ENCODE data around the gene SLC41A3.
"Not testable (repeated sequence)": the region's sequence is repeated elsewhere in the genome, so short reads cannot be mapped to it uniquely, and the experiment has no call there.

The SLC41A3 gene

DNA sequence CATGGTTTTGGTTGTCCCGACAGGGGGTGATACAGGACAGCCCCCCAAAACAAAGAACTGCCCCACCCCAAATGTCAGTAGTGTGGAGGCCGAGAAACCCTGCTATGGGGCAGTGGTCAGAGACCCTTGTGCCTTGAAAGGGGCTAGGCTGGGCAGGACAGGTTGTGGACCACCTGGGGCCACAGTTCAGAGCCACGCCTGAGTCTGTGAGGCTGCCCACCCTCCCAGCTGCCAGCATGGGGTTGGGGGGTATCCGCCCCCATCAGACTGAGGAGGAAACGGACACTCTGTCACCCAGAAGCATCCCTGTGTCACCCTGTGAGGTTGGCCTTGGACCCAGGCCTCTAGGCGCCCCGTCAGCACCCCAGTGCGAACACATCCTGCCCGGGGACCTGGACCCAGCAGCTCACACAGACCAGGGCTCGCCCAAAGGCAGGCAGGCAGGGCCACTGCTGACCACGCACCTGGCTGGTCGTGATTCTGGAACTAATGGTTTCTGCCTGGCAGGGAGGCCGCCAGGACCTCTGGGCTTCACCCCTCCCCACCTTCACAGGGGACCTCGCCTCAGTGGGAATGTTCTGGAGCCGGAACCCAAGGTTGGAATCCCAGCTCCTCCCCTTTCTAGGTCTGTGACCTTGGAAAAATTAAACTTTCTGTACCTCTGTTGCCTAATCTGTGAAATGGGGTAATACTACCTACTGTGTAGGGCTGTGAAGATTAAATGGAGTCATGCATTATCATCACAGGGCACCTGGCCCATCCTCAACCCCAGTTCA lies 1.4 kb downstream of the SLC41A3 start:
- no peak for DNase-seq (ENCODE audit: low read depth)

DNA sequence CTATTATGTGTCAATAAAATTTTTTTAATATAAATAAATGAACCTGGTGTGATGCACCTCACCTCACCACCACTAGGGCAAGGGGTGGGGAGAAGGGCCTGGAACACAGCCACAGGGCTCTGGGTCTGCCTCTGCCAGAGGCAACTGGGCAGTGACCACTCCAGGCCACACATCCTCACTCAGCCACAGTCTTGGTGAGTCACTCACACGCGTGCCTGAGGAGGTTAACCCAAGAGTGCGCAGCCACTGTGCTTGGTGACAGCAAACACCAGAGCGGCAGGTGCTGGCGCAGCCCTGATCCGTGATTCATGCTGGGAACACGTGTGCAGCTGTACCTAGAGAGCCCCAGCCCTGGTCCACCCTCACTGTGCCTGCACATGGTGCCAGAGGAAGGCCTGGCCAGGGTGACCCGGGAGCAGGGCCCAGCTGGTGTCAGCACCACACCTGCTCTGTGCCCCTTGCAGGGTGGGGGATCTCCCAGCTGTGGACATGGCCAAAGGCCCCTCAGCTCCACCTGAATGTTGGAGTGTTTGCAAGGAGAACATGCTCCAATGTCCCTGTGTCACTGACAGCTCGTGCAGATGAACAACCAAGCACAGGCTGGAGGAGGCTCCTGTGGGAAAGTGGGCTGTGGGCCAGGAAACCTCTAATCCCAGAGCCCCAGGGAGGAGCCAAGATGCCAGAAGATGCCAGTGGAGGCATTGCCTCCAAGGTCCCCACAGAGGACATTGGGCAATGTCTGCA lies 2.1 kb downstream of the SLC41A3 start:
- DNase-seq (ENCODE audit: low read depth): no peak

DNA sequence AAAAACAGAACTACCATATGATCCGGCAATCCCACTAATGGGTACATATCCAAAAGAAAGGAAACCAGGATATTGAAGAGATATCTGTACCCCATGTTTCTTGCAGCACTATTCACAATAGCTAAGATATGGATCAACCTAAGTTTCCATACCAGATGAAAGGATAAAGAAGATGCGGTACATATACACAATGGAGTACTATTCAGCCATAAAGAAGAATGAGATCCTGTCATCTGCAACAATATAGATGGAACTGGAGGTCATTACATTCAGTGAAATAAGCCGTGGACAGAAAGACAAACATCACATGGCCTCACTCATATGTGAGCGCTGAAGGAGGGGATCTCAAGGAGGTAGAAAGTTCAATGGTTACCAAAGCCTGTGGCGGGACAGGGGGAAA lies 3.0 kb downstream of the SLC41A3 start:
- no peak for DNase-seq (ENCODE audit: low read depth)

DNA sequence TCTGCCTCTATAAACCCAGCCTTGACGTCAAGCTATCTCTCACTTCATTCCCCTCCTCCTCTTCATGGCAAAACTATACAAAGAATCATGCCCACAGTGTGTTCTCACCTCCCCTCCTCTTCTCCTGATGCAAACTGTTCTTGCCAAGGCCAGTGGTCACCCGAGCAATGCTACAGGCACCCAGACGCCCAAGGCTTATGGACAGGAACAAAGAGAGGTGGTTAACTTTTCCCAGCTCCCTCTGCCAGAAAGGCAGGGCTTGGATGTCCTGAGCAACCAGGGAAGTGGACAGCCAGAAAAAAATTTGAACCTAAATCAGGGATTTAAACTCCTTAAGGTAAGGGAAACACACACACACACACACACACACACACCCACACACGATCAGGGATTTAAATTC lies 5.1 kb downstream of the SLC41A3 start:
- DNase-seq (ENCODE audit: low read depth): no peak

DNA sequence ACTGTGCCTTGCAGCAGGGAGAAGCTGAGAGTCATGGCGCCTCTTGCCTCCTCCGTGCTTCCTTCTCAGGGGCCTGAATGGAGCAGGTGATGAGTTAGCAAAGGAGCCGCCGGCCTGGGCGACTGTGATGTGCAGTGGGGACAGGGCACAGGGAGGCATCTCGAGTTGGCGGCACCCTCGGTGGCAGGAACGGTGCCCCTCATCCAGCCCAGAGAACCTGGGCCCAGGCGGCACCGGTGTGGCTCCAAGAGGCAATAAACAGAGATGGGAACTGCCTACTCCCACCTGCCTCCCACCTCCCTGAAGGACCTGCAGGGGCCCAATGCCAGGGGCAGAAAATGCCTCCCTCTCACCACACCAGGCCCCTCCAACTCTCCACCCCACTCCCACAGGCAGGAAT lies 6.2 kb downstream of the SLC41A3 start:
- no peak for DNase-seq (ENCODE audit: low read depth)

DNA sequence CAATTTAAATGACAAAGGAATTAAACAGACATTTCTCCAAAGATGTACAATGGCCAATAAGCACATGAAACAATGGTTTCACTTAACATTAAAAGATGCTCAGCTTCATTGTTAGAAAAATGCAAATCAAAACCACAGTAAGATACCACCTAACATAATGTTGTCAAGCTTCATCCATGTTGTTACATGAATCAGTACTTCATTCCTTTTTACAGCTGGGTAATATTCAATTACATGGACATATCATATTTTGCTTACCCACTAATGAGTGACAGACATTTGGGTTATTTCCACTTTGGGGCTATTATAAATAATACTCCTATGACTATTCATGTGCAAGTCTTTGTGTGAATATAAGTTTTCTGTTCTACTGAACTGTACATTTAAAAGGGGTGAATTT lies 7.8 kb downstream of the SLC41A3 start:
- no peak for DNase-seq (ENCODE audit: low read depth)

DNA sequence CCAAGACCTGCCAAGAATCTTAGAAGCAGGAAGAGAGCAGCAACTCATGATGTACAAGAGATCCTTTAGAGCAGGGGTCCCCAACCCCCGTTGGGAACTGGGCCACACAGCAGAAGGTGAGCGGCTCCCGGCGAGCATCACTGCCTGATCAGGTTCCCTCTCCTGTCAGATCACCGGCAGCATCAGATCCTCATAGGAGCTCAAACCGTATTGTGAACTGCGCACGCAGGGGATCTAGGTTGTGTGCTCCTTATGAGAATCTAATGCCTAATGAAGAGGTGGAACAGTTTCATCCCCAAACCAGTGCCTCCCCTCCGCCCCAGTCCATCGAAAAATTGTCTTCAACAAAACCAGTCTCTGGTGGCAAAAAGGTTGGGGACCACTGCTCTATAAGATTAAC lies 13.8 kb downstream of the SLC41A3 start:
- DNase-seq (ENCODE audit: low read depth): no peak

DNA sequence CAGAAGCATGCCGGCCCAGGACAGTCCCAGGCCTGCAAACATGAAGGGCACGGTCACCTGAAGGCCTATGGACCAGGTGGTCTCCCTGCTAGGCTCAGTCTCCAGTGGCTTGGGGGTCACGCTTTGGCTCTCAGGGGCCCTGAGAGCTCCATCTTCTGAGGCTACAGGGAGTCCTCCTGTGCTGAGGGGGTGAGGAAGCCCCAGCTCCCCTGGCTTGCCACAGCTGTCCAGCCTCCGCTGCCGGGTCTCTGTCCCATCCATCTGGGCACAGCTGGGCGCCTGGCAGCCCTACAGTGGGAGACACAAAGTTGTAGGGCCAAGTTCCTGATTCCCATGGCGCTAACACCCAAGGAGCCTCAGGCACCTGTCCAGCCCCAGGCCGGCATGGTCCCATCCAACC lies 16.0 kb downstream of the SLC41A3 start:
- DNase-seq (ENCODE audit: low read depth): no peak

DNA sequence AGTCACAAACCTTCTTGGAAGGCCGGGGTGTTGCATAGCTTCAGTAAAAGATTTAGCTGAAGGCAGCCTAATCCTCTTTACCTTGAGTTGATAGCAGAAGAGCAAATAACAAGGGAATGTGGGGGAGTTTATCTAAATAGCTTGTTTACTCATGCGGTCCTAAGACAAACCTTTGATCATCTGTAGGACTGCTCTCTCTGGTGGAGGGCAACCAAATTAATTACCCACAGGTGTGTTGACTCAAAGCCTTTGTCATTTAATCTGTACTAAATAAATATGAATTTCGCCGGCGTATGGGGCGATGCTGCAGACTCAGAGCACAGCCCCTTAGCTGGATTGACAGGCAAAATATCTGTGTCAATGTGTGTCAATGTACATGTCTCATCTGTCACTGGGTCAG lies 17.2 kb downstream of the SLC41A3 start:
- DNase-seq (ENCODE audit: low read depth): not testable (repeated sequence)

DNA sequence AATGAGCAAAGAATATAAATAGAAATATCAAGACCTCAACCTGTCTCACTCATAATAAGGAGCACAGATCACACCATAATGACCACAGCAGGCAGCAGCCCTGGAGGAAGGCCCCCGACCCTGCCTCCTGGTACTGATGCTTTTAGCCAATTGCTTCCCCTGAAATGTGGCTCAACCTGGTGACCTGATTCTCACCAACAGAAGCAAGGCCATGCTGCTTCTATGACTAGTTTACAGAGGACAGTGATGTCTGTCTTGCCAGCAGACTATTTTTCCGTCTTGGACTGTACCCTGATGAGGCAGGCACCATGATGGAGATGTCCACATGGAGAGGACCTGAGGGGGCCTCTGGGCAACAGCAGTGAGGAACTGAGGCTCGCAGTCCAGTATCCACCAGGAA lies 18.0 kb downstream of the SLC41A3 start:
- no peak for DNase-seq (ENCODE audit: low read depth)

DNA sequence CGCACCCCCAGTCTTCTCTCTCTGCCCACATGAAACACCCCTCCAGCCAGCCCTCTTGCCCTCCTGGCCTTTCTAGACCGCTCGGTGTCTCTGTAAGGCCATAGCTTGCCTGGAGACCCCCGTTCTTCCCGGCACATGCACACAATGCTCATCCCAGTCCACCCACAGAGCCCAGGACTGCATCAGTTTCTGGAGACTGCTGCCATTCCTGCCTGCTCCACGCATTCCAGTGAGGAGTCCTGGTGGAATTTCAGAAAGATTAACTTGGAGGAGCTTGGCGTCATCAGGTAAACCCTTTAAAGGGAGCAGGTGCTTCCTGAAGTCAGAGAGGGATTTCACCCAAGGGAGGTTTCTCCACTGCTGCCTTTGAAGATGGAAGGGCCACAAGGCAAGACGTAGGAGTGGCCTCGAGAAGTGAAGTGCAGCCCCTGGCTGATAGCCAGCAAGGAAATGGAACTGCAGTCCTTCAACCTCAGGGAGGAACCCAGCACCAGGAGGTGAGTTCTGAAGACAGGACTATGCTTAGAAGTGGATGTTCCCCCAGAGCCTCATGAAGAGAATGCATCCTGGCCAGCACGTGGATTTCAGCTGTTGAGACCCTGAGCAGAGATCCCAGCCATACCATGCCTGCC lies 19.2 kb downstream of the SLC41A3 start:
- DNase-seq (ENCODE audit: low read depth): no peak

DNA sequence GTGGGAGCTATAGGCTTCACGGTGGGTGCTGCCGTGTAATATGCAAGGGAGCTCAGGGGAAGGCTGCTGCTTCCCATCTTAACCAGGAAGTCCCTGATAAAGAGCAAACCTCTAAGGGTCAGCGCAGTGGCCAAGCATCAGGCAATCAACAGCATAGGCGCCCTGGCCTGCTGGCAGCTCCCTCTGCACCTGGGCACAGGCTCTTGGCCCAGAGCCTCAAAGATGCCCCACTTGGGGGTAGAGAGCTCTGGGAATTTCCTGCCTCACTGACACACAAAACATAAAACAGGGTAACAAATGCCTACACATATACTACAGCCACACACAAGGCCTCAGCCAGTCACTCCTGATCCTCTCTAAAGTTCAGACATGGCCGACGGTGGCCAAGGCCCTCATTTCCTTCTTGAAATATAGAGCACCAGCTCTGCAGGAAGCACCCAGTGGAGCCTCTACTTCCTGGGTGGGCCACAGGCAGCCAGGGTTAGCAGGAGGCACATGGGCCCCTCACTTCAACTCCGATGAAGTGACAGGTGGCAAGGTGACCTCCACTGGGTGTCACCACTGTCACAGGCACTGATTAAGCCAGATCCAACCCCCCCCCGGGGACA lies 20.5 kb downstream of the SLC41A3 start:
- no peak for DNase-seq (ENCODE audit: low read depth)

DNA sequence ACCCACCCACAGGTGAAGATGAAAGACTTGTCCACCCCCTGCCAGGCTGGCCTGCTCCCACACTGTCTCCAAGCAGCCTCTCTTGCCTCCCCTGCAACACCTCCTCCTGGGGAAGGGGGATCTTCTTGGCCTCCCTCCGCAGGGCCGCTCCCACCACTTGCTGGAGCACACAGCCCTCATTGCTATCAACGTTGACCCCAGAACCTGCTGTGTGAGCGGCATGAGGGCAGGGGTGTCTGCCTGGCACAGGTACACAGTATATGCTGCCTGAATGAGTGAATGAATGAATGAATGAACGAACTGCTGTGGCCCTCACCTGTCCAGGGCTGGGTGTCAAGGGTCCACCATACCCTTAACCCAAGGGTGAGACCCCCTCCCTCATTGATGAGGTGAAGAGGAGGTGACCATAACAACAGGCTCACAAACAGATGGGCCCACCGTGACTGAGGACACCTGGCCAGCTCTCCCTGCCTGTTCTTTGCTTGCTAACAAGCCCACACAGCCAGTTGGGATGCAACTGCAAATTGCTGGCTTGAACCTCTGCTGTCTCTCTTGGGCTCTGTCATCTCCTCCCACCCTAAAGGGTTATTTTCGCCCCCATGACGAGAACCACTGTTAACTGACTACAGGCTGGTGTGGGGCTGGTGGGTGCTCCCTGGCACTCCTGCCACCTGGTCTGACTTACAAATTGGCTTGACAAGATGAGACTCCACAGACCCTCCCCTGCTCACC lies 22.5 kb downstream of the SLC41A3 start:
- DNase-seq (ENCODE audit: low read depth): no peak

DNA sequence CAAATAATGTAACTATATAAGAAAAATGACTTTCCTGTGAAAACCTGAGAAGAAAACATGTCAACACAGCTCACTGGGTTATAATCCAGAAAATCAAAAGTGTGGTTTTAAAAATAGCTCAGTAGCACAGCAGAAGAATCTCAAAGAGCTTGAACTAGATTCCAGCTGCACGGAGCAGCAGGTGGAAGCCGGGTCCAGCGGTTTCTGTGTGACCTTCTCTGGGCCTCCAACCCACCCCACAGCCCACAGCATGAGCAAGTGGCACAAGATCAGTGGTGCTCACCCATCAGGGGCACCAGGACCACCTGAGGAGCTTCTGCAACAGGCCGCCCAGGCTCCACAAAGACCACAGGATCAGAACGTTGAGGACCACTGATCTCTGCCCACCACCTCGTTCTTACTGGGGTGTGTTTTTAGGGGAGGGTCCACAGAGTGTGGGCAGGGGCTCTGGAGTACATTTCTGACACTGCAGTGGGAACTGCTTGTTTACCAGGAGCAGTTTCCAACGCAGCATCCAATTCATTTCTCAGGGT lies 23.2 kb downstream of the SLC41A3 start:
- DNase-seq (ENCODE audit: low read depth): no peak

DNA sequence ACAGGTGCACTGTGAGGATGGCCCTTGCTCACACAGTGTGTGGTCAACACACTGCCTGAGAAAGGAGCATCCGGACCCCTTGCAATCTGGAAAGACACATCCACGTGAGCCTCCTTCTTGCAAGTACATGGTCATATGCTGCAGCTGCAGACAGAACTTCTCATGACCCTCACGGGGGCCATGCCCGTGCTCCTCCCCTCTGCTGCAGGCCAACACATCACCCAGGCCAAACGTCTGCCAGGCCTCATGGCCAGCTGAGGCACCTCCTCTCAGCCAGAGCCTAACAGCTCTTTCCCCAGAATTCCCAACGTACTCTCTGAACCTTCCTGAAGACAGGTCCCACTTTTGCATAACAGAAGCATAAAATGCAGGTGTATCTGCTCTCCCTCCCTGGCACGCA lies 25.3 kb downstream of the SLC41A3 start:
- no peak for DNase-seq (ENCODE audit: low read depth)

DNA sequence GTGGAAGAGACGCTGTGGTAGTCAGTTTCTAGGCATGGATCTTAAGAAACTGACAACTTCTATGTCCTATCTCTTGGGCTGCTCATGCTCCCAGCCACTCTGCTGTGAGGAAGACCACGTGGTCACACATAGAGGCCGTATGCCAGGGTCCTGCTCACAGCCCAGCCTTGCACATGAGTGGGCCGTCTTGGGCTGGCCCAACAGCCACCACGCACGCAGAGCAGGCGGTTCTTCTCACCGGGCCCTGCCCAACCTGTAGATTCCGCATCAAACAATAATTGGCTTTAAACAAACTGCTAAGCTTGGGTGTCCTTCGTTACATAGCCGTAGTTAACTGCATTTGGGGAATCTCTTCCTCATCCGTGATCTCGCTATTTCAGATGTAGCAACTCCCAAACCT lies 26.0 kb downstream of the SLC41A3 start:
- DNase-seq (ENCODE audit: low read depth): no peak

DNA sequence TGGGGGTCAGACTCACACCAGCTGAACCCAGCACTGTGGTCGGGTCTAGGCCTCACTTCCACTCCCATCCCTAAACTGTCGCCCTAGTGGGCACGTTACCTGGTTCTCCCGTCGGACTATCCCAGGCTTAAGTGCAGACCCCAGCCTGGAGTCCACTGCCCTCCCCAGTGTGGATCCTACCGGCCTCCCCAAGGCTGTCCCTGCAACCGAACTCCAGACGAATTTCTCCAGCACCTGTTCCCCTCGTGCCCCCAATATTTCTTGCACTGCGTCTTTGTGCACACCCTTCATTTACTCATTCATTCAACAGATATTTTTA lies 26.5 kb downstream of the SLC41A3 start:
- no peak for DNase-seq (ENCODE audit: low read depth)

DNA sequence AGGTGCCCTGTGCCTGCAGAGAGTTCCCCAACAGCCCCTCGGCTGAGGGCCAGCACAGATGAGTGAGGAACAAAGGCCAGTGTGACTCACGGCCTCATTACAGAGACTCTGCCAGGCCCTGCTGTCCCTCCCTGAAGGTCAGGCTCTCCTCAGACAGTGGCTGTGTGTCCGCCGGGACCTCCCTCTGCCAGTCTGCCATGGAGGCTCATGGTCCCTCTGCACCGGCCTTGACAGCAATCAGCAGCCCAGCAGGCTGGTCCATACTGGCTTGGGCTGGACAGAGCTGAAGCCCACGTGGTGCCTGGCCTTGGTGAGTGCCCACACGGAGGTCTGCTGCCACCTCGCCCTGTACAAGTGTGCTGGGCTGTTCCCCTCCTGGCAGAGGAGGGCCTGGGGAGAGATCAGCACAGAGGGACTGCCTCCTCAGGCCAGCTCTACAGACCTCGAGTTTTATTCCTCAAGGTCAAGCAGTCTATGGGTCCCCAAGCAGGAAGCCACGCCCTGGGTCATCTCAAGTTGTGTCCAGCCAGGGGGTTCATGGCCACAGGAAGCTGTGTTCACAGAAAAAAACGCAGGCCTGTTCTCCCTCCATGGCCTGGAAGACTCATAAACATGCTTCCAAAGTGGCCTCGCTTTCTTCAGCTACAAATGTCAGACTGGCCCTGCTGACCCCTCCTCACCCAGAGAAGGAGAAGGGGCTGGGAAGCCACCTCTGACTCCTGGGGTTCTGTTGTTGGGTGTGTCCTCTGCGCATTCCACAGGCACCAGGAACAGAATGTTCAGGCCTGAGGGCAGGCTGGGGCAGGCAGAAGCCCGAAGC lies 27.0 kb downstream of the SLC41A3 start:
- DNase-seq (ENCODE audit: low read depth): no peak

DNA sequence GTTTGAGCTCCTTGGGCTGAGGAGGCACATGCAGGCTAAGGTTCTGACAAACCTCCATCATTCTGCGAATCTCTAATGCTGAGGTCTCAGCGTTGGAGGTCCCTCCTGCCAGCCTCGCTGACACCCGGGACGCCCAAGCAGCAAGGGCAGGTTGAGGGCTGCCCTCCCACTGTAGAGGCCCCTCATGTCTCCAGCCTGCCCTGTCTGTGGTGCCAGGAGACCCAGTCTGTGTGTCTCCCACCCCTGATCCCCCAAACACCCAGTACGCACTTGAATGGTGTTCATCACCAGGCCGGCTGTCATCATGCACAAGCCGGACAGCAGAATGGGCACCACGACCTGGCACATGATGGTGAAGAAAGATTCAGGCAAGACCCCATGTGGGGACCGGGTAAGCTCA lies 27.8 kb downstream of the SLC41A3 start:
- DNase-seq (ENCODE audit: low read depth): no peak

DNA sequence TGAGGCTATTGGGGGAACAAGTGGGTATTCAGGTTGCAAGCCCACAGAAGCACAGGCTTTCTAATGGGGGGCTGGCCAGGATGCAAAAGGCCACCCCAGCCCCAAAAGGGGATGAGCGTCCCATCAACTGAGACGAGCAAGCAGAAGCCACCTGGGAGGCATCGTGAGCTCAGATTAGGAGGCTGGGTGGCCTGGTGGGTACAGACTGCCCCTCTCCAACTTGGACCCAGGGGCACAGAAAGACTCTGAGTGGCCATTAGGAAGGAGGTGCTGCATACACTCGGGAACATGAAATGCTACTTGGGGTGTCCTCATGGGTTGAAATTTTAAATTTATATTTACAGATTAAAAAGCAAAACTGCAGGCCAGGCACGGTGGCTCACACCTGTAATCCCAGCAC lies 29.1 kb downstream of the SLC41A3 start:
- no peak for DNase-seq (ENCODE audit: low read depth)

DNA sequence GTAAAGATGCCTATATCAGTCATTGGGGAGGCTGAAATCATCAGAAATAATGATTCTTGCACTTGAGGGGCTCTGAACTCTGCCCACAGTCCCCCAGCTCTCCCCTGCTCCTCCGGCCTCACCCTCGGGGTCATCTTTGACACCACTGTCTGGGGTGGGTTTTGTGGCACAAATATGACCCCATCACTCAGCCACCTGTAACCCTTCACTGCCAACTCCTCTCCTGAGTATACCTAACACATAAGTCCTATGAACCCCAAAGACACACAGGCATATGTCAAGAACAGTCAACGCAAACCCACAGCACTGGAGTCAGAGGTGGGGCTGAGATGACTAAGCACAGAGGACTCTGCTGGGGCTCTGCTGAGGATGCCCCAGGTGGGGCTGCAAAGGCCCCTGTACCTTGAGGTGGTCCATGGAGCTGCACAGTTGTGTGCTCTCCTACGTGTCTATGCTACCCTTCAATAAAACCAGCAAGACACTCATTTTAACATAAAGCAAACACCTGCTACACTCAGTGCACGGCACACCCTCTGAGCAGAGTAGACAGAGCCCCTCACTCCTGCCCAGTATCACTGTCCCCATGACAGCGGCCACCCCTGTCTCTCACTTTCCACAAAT lies 29.9 kb downstream of the SLC41A3 start:
- DNase-seq (ENCODE audit: low read depth): no peak
